IMR-90 (cell line): ENCODE results near the gene UMODL1. TPM values are rescaled to one million over a fixed set of nuclear protein-coding genes. Genes with fewer than 3 reads are reported as not detected.

Experiments
- ATAC-seq: fragments of 200-7000 bp; cut with Tn5 transposase; 2 replicates; pipeline ENCODE4 v1.9.1; 2020; ENCODE audit warnings: low read depth, mild to moderate bottlenecking, moderate library complexity
- BruUV-seq: library from RNA; stranded (reverse); fragments of 400-500 nt; replicated peaks from 2 replicates; lab custom pipeline; 2021; lab: Mats Ljungman, UMichigan
- CTCF ChIA-PET: fragments of 300-600 bp; formaldehyde crosslinking; extraction: SDS; loops from one replicate; lab custom pipeline; 2021; ENCODE audit warnings: antibody characterized with exemption; lab: Yijun Ruan, JAX
- POLR2A ChIA-PET: fragments of 300-600 bp; sonication (Branson Sonifier 250); formaldehyde crosslinking; loops from one replicate; lab custom pipeline; 2022; ENCODE audit warnings: antibody characterized with exemption; ENCODE audit not compliant: unreplicated experiment; lab: Charles Lee
- DNase-seq: peaks from one replicate; pipeline ENCODE4 v3.0.0; 2013
- H2AFZ ChIP-seq: replicated peaks from 2 replicates; pipeline ENCODE3; 2013; ENCODE audit warnings: low read length, mild to moderate bottlenecking; ENCODE audit not compliant: poor library complexity
- H2AK5ac ChIP-seq: 2 replicates; pipeline ENCODE4 v1.6.1; 2013; ENCODE audit warnings: low read depth, low read length, inconsistent platforms
- H2AK9ac ChIP-seq: replicated peaks from 2 replicates; pipeline ENCODE3; 2013; ENCODE audit warnings: mild to moderate bottlenecking, low read depth, low read length, moderate library complexity; ENCODE audit not compliant: poor library complexity
- H2BK120ac ChIP-seq: 2 replicates; pipeline ENCODE4 v1.6.1; 2013; ENCODE audit warnings: low read depth, low read length, inconsistent platforms
- H2BK15ac ChIP-seq: 3 replicates; pipeline ENCODE4 v1.6.1; 2013; ENCODE audit warnings: low read depth, low read length, inconsistent platforms
- H2BK20ac ChIP-seq: 2 replicates; pipeline ENCODE4 v1.6.1; 2013; ENCODE audit warnings: low read depth, mild to moderate bottlenecking, inconsistent platforms, low read length, moderate library complexity
- H2BK5ac ChIP-seq: 2 replicates; pipeline ENCODE4 v1.6.1; 2013; ENCODE audit warnings: mild to moderate bottlenecking, low read depth, low read length, inconsistent platforms; ENCODE audit not compliant: poor library complexity, severe bottlenecking
- H3K14ac ChIP-seq: replicated peaks from 2 replicates; pipeline ENCODE4 v1.6.1; 2013; ENCODE audit warnings: low read depth, low read length, inconsistent platforms
- H3K18ac ChIP-seq: 2 replicates; pipeline ENCODE4 v1.6.1; 2013; ENCODE audit warnings: low read depth, low read length, control low read depth
- H3K23ac ChIP-seq: 2 replicates; pipeline ENCODE4 v1.6.1; 2013; ENCODE audit warnings: low read depth, low read length, inconsistent platforms
- H3K27ac ChIP-seq: 2 replicates; pipeline ENCODE4 v1.5.1; 2013; ENCODE audit warnings: mild to moderate bottlenecking, control low read depth, low read length; ENCODE audit not compliant: insufficient read depth
- H3K27me3 ChIP-seq: 2 replicates; pipeline ENCODE4 v1.6.1; 2013; ENCODE audit warnings: low read length; ENCODE audit not compliant: control insufficient read depth, insufficient read depth
- H3K36me3 ChIP-seq: 2 replicates; pipeline ENCODE4 v1.6.1; 2013; ENCODE audit warnings: low read length, mixed read lengths; ENCODE audit not compliant: control insufficient read depth, insufficient read depth
- H3K4ac ChIP-seq: 2 replicates; pipeline ENCODE4 v1.6.1; 2013; ENCODE audit warnings: low read depth, low read length, inconsistent platforms
- H3K4me1 ChIP-seq: 2 replicates; pipeline ENCODE4 v1.6.1; 2013; ENCODE audit warnings: low read length, mixed read lengths; ENCODE audit not compliant: control insufficient read depth, insufficient read depth
- H3K4me2 ChIP-seq: 2 replicates; pipeline ENCODE4 v1.6.1; 2013; ENCODE audit warnings: low read depth, mild to moderate bottlenecking, control low read depth, low read length, moderate library complexity
- H3K4me3 ChIP-seq: 2 replicates; pipeline ENCODE4 v1.5.1; 2013; ENCODE audit warnings: low read depth, mild to moderate bottlenecking, control low read depth, low read length, moderate library complexity; ENCODE audit not compliant: insufficient read depth
- H3K56ac ChIP-seq: 2 replicates; pipeline ENCODE4 v1.6.1; 2013; ENCODE audit warnings: low read length, inconsistent platforms; ENCODE audit not compliant: insufficient read depth; ENCODE audit errors: extremely low read depth
- H3K79me1 ChIP-seq, 2 experiments: 2 replicates each; pipeline ENCODE4 v1.6.1; 2013; ENCODE audit warnings: low read length in 2 of 2, inconsistent platforms in 1 of 2, low read depth in 1 of 2
- H3K9ac ChIP-seq: 2 replicates; pipeline ENCODE4 v1.6.1; 2013; ENCODE audit warnings: low read depth, low read length, control low read depth
- H3K9me1 ChIP-seq: 2 replicates; pipeline ENCODE4 v1.6.1; 2013; ENCODE audit warnings: low read length, inconsistent platforms; ENCODE audit not compliant: insufficient read depth
- H3K9me3 ChIP-seq: 2 replicates; pipeline ENCODE4 v1.6.1; 2013; ENCODE audit warnings: low read length; ENCODE audit not compliant: control insufficient read depth, insufficient read depth
- H4K20me1 ChIP-seq: 2 replicates; pipeline ENCODE4 v1.6.1; 2013; ENCODE audit warnings: low read length, inconsistent platforms; ENCODE audit not compliant: insufficient read depth
- H4K5ac ChIP-seq: 2 replicates; pipeline ENCODE4 v1.6.1; 2013; ENCODE audit warnings: mild to moderate bottlenecking, low read depth, low read length, control low read depth
- H4K8ac ChIP-seq, 2 experiments: 2 replicates each; pipeline ENCODE4 v1.6.1; 2013; ENCODE audit warnings: low read depth in 2 of 2, low read length in 2 of 2, control low read depth in 1 of 2, inconsistent platforms in 1 of 2
- H4K91ac ChIP-seq: 2 replicates; pipeline ENCODE4 v1.6.1; 2013; ENCODE audit warnings: low read depth, low read length, inconsistent platforms; ENCODE audit not compliant: insufficient read depth
- BHLHE40 ChIP-seq: fragments of 150-350 bp; IDR thresholded peaks from 2 replicates; pipeline ENCODE4 v1.6.1; 2016; ENCODE audit warnings: mild to moderate bottlenecking, low read depth, low read length
- CEBPB ChIP-seq: IDR thresholded peaks from 2 replicates; pipeline ENCODE4 v1.6.1; 2012; ENCODE audit warnings: low read depth, low read length, improper control_type of control experiment
- CHD1 ChIP-seq: IDR thresholded peaks from 2 replicates; pipeline ENCODE4 v1.6.1; 2012; ENCODE audit warnings: low read depth, low read length, improper control_type of control experiment
- CTCF ChIP-seq: conservative IDR thresholded peaks from 2 replicates; pipeline ENCODE4 v1.5.1; 2012; ENCODE audit warnings: mild to moderate bottlenecking, low read depth, low read length, improper control_type of control experiment
- ELK1 ChIP-seq: fragments of 150-350 bp; IDR thresholded peaks from 2 replicates; pipeline ENCODE4 v1.6.1; 2016; ENCODE audit warnings: low read depth, mild to moderate bottlenecking, low read length, moderate library complexity, borderline replicate concordance
- FOS ChIP-seq: fragments of 150-350 bp; IDR thresholded peaks from 2 replicates; pipeline ENCODE4 v1.6.1; 2016; ENCODE audit warnings: low read depth, low read length
- MAFK ChIP-seq: IDR thresholded peaks from 2 replicates; pipeline ENCODE4 v1.6.1; 2012; ENCODE audit warnings: low read depth, low read length, improper control_type of control experiment
- MXI1 ChIP-seq: IDR thresholded peaks from 2 replicates; pipeline ENCODE4 v1.6.1; 2012; ENCODE audit warnings: low read depth, mild to moderate bottlenecking, low read length, moderate library complexity, borderline replicate concordance
- NFE2L2 ChIP-seq: fragments of 150-350 bp; IDR thresholded peaks from 2 replicates; pipeline ENCODE4 v1.6.1; 2016; ENCODE audit warnings: low read depth, mild to moderate bottlenecking, low read length
- RCOR1 ChIP-seq: IDR thresholded peaks from 2 replicates; pipeline ENCODE4 v1.6.1; 2012; ENCODE audit warnings: mild to moderate bottlenecking, low read length, improper control_type of control experiment; ENCODE audit not compliant: insufficient replicate concordance
- RFX5 ChIP-seq: IDR thresholded peaks from 2 replicates; pipeline ENCODE4 v1.8.0; 2012; ENCODE audit warnings: low read depth, mild to moderate bottlenecking, low read length, moderate library complexity
- SMC3 ChIP-seq: fragments of 150-350 bp; IDR thresholded peaks from 2 replicates; pipeline ENCODE4 v1.6.1; 2016; ENCODE audit warnings: low read depth, mild to moderate bottlenecking, antibody characterized with exemption, low read length, moderate library complexity
- USF2 ChIP-seq: fragments of 150-350 bp; IDR thresholded peaks from 2 replicates; pipeline ENCODE4 v1.6.1; 2017; ENCODE audit warnings: mild to moderate bottlenecking, antibody characterized with exemption, low read length, low read depth
- WGBS, 2 experiments: methylation state at CpG; one replicate each; pipeline versions ENCODE4 v1.1.5 to v1.1.7; 2013; ENCODE audit warnings: missing lambda C conversion rate in 2 of 2; ENCODE audit not compliant: insufficient read length in 1 of 2; ENCODE audit errors: extremely low coverage in 2 of 2; 5-methylcytosine and 5-hydroxymethylcytosine counted together
- dilution Hi-C: fragments of 300-500 bp; cut with HindIII; formaldehyde crosslinking; loops from one replicate; pipeline ENCODE4 v1.14.3; 2018; ENCODE audit warnings: low sequenced_read_pairs; ENCODE audit not compliant: unreplicated experiment
- in situ Hi-C: fragments of 300-500 bp; cut with MboI; formaldehyde crosslinking; loops from 3 replicates; pipeline ENCODE4 v1.14.3; 2019; ENCODE audit warnings: low sequenced_read_pairs, inconsistent platforms, mixed read lengths
- intact Hi-C: fragments of 100-400 bp; cut with micrococcal nuclease; formaldehyde crosslinking; loops from 2 replicates; pipeline ENCODE4 v1.10.0; 2022
- polyA plus RNA-seq, 3 experiments: library from polyadenylated mRNA; depleted of rRNA; stranded (reverse); fragments of >200 nt; gene quantifications; 2 replicates each; pipeline ENCODE4 v1.2.3, GENCODE V29; 2012; ENCODE audit warnings: low replicate concordance in 1 of 3
- total RNA-seq: library from RNA; depleted of rRNA; stranded (reverse); fragments of >200 nt; gene quantifications from 2 replicates; pipeline ENCODE4 v1.2.3, GENCODE V29; 2012

UMODL1 gene
- total and polyA plus RNA-seq, 2 of the 4 experiments (the other 2 are of a cell fraction) = 0.02 TPM; not detected in 1

- no peak for TF ChIP-seq CHD1
- no peak for TF ChIP-seq MAFK
Measured at GRCh38 chr21:42151948-42152220, 80.8 kb downstream of the UMODL1 start (continued).

- ChIA-PET CTCF (interaction anchor here (0.7 kb wide), 2 partner anchors 32 to 106 kb away, joined by 3 read pairs; no protein-coding TSS in a partner anchor), POLR2A (no interaction called here)
- Histone ChIP-seq H2BK20ac (no peak overlapping the region), H4K91ac (no peak overlapping the region), H3K4me2 (no peak overlapping the region), H3K27me3 (peaks cover 72% of the 10 kb centered on the region), H3K79me1 (no peaks in the 10 kb centered on the region), H2AK5ac (no peak overlapping the region), H2AFZ (no peak overlapping the region), H2BK15ac (no peak overlapping the region), H3K56ac (no peak overlapping the region), H3K4ac (no peak overlapping the region), H3K9ac (no peak overlapping the region), H3K36me3 (no peaks in the 10 kb centered on the region), H4K5ac (no peak overlapping the region), H3K18ac (no peak overlapping the region), H2AK9ac (no peak overlapping the region), H3K4me1 (no peaks in the 10 kb centered on the region), H3K14ac (no peak overlapping the region), H3K9me1 (no peaks in the 10 kb centered on the region), H2BK120ac (no peak overlapping the region), H3K4me3 (no peak overlapping the region), H2BK5ac (no peak overlapping the region), H4K8ac (no peak overlapping the region), H4K20me1 (no peaks in the 10 kb centered on the region; the same call in 1 of the 2 replicates), H3K9me3 (no peaks in the 10 kb centered on the region), H3K27ac (no peak overlapping the region), H3K23ac (no peak overlapping the region)
- WGBS, 2 experiments = 48% methylated on average over 6 of the region's 15 CpGs; no CpG with 5 or more reads in 1 of the 2 experiments
- intact Hi-C loops (no loop called here), dilution Hi-C loops (no loop called here), in situ Hi-C loops (loop anchor here (25.0 kb wide), 1 partner anchor 684 kb away; no protein-coding TSS in a partner anchor)
- no TSS peak for BruUV-seq
- no peak for ATAC-seq
- no peak for DNase-seq
- TF ChIP-seq ELK1 (no peak), CTCF (no peak), CEBPB (no peak), MAFK (no peak), BHLHE40 (no peak), USF2 (no peak), RCOR1 (no peak), RFX5 (no peak), CHD1 (no peak), NFE2L2 (no peak), FOS (no peak), SMC3 (no peak), MXI1 (no peak)
Measured at GRCh38 chr21:42153046-42153686, 82.0 kb downstream of the UMODL1 start.
